ENCODE measurements around the gene PLEKHO2.

Gene PLEKHO2

DNA sequence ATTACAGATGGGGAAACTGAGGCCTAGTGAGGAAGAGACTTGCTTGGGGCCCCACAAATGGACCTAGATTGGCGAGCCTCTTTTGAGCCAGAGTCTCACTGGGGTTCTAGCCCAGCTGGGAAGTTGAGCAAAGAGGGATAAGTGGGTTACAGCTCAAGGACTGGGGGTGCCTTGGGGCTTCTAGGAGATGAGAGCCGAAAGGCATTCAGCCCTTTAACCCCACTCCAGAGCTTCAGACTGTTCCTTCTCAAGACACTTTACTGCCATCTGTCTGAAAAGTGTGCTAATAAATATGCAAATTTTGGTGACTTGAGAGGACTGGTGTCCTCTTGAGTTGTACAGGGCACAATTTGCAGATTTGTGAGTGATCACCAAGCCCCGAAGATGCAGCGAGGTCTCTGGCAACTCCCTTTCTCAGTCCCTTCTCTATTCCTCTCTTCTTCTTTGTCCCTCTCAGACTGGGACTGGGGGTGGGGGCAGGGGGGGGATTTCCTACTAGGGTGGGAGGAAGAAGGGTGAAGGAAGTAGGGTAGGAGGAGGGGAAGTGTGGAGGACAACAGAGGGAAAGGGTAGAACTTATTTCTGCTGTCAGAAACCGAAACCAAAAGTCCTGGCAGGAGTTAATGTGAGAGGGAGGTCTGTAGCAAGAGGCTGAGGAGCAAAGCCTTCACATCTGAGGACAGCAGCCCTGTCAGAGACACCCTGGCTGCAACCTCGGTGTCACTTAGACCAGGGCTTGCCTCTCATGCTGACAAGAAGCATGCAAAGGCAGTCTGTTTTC, 53.8 kb downstream of the PLEKHO2 start:
- DNase-seq: no peak

- no peak for DNase-seq
Measured at GRCh38 chr15:64896371-64897069, 54.8 kb downstream of the PLEKHO2 start.

- no peak for DNase-seq
Measured at GRCh38 chr15:64897345-64897985, 55.8 kb downstream of the PLEKHO2 start.

DNA sequence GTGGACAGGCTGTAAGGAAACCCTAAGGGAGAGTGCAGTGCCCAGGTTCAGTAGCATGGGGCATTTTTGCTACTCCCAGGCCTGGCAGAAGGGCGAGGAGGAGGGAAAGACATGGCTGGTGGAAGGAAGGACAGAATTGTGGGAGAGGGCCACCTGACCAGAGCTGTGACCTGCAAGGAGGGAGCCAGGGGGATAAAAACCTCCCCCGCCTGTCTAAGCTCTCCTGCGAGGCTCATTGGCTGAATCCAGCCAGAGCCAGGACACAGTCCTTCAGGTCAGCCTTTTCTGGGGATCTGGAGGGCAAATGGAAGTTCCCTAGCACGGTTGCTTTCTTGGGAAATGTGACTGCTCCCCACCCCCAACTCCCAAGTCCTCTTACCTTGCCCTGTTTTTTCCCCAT, 56.7 kb downstream of the PLEKHO2 start:
- DNase-seq: no peak

DNA sequence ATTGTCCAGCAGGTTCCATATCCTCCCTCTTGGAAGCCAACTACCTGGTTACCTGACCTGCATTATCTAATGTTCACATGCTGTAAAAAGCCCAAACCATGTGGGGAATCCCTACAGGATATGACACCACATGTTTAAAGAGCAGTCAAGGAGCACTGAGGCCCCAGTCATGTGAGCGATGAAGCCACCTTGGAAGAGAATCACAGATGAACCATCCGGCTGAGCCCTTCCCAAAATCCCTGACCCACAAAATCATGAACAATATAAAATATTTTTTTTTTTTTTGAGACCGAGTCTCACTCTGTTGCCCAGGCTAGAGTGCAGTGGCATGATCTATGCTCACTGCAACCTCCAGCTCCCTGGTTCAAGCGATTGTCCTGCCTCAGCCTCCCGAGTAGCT, 59.4 kb downstream of the PLEKHO2 start:
- no peak for DNase-seq

DNA sequence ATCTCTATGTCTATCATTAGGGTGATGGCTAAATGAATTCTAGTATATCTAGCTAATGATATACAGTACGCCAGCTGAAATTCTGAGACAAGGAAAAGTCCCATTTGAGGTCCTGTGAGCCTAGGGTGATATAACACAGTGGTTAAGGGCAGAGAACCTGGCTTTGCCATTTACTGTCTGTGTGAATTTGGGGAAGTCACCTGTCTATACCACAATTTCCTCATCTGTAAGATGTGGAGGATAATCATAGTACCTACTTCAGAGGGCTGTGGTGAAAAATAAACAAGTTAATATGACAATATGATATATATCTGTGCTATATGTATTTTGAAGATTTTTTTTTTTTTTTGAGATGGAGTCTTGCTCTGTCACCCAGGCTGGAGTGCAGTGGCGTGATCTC, 60.2 kb downstream of the PLEKHO2 start:
- DNase-seq: no peak

DNA sequence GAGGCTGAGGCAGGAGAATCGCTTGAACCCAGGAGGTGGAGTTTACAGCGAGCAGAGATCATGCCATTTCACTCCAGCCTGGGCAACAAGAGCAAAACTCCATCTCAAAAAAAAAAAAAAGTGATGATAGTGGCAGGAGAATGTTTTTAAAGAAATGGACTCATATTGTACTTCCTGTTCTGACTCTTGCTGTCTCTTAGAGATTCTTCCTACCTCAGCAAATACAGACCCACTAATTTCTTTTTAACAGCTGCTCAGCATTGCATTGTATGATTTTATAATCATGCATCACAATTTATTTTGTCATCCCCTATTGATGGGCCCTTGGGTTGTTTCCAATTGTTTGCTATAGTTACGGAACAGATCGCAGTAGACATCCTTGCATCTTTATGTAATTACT, 61.1 kb downstream of the PLEKHO2 start:
- DNase-seq: no peak

GRCh38 chr15:64903326-64903950, 61.7 kb downstream of the PLEKHO2 start:
- no peak for DNase-seq

- DNase-seq: no peak
Measured at GRCh38 chr15:64904189-64904588, 62.5 kb downstream of the PLEKHO2 start.

DNA sequence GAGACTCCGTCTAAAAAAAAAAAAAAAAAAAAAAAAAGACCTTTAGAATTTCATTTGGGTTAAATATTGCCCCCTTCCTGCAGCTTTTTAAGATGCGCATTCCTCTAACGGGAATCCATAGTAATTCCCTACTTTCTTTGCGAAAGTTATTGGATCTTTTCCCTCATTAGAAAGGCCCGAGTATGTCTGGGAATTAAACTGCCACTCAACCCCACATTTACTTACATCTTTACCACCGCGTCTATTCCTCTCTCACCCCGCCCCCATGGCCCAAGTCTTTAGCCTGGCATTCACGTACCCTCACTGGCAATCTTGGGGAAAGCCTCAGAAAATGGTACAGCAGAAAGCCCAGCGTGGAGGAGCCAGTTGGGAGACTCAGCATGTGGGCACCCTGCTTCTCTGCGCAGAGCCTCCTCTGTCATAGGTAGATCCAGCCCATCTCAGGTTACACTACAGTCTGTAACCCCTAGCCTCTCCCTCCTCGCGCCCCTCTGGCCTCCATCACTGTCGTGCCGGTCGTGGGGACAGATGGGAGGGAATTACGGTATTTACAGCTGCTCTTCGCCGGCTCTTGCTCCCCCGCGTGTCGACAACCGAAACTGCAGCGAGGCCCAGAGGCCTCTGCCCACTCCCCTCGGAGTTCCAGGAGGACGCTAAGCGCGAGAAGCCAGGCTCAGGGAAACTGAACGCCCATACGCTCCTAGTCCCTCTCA, 63.6 kb downstream of the PLEKHO2 start:
- DNase-seq: no peak

GRCh38 chr15:64905941-64906340, 64.2 kb downstream of the PLEKHO2 start:
- no peak for DNase-seq

DNA sequence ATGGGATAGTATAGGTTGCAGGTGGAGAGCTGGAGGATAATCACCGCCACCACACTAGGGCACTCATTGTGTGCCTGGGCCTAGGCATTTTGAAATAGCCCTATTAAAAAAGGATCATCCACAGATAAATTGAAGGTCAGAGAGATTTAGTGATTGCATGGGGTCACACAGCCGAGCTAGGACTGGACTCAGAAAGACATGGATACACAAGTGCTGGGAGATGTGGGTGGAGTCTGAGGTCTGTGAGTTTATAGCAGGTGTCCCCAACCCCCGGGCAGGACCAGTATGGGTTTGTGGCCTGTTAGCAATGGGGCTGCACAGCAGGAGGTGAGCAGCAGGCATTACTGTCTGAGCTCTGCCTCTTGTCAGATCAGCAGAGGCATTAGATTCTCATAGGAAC, 64.7 kb downstream of the PLEKHO2 start:
- DNase-seq: no peak

GRCh38 chr15:64907991-64908390, 66.3 kb downstream of the PLEKHO2 start:
- DNase-seq: no peak

DNA sequence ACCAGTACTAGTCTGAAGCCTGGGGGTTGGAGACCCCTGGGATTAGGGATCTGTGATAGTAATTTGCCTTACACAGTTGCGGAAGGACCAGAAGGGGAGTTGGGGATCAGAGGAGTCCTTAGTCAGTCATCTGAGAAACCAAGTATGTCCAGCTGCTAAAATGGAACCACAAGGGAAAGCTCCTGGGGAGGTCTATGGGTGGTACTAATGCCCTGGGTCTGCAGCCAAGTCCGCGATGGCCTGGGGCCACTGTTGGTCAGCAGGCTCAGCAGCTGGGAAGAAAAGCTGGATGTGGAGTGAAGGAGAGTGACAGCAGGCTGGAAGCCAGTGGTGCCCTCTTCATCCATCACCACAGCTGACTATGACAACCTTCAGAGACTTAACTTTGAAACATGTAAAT, 67.8 kb downstream of the PLEKHO2 start:
- no peak for DNase-seq

- no peak for DNase-seq
Measured at GRCh38 chr15:64911311-64912186, 69.8 kb downstream of the PLEKHO2 start, which contains the start of gene ANKDD1A. Gene ANKDD1A (plus strand): TSS chr15:64911902. CDS start chr15:64911931, 29 bp downstream.

GRCh38 chr15:64912379-64913325, 70.9 kb downstream of the PLEKHO2 start:
- no peak for DNase-seq

GRCh38 chr15:64915518-64916227, 74.0 kb downstream of the PLEKHO2 start:
- DNase-seq: no peak

DNA sequence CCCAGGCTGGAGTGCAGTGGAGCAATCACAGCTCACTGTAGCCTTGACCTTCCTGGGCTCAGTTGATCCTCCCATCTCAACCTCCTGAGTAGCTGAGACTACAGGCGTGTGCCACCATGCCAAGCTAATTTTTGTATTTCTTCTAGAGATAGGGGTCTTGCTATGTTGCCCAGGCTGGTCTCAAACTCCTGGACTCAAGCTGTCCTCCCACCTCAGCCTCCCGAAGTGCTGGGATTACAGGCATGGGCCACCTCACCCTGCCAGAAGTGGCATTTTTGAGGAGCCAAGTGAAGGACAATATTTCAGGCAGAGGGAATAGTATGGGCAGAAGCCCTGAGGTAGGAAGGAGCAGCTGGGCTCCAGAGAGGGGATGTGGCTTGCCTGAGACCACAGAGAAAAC, 74.7 kb downstream of the PLEKHO2 start:
- DNase-seq: no peak

DNA sequence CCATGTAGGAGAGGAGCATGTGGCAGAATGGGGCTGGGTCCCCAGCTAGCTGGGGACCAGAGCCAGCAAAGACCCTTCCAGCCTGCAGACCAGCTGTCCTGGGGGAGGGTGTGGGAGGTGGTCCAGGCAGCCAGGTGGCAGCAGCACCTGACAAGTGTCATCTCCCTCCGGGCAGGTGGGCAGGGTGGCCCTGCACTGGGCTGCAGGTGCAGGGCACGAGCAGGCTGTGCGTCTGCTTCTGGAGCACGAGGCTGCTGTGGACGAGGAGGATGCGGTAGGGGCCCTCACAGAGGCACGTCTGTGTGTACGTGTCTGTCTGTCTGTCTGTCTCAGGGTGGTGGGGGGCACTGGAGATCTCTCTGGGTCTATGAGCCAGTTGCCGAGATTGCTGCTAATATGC, 75.5 kb downstream of the PLEKHO2 start:
- DNase-seq: no peak

All from NCI-H187 treated with DMSO at 0.1 percent for 48 hours (cell line).